RWPE2 (cell line): Measurements from ENCODE around the gene WDR47.

ENCODE experiments used
- ATAC-seq: fragments of 200-7000 bp; cut with Tn5 transposase; 3 replicates; pipeline ENCODE4 v1.9.1; 2021; ENCODE audit warnings: low read depth
- DNase-seq: peaks from one replicate; pipeline ENCODE4 v3.0.0-alpha.2; 2020; ENCODE audit warnings: low spot score
- H3K27ac ChIP-seq: fragments of 450-650 bp; 2 replicates; pipeline ENCODE4 v1.5.1; 2017; ENCODE audit warnings: mild to moderate bottlenecking; ENCODE audit not compliant: poor library complexity, severe bottlenecking
- H3K27me3 ChIP-seq: fragments of 250-450 bp; sonication (Bioruptor Pico); 2 replicates; pipeline ENCODE4 v1.5.1; 2021; ENCODE audit warnings: mild to moderate bottlenecking, moderate library complexity; ENCODE audit not compliant: insufficient read depth, poor library complexity, severe bottlenecking
- H3K36me3 ChIP-seq: fragments of 250-450 bp; sonication (Bioruptor Pico); 2 replicates; pipeline ENCODE4 v1.5.1; 2020; ENCODE audit warnings: low read depth, mild to moderate bottlenecking, moderate library complexity
- H3K4me1 ChIP-seq: fragments of 250-450 bp; sonication (Bioruptor Pico); 2 replicates; pipeline ENCODE4 v1.5.1; 2021; ENCODE audit warnings: mild to moderate bottlenecking, moderate library complexity; ENCODE audit not compliant: insufficient read depth, poor library complexity, severe bottlenecking
- H3K4me3 ChIP-seq: fragments of 250-450 bp; sonication (Bioruptor Pico); 2 replicates; pipeline ENCODE4 v1.5.1; 2021; ENCODE audit warnings: mild to moderate bottlenecking, moderate library complexity; ENCODE audit not compliant: severe bottlenecking
- H3K9me3 ChIP-seq: fragments of 250-450 bp; sonication (Bioruptor Pico); 2 replicates; pipeline ENCODE4 v1.5.1; 2021; ENCODE audit warnings: mild to moderate bottlenecking, moderate library complexity; ENCODE audit not compliant: severe bottlenecking
- TF ChIP-seq, protein P1 (sequence below): fragments of 450-650 bp; IDR thresholded peaks from one replicate; pipeline ENCODE4 v1.5.1; 2017; ENCODE audit warnings: mild to moderate bottlenecking, moderate library complexity; ENCODE audit not compliant: poor library complexity, severe bottlenecking

WDR47 gene

DNA sequence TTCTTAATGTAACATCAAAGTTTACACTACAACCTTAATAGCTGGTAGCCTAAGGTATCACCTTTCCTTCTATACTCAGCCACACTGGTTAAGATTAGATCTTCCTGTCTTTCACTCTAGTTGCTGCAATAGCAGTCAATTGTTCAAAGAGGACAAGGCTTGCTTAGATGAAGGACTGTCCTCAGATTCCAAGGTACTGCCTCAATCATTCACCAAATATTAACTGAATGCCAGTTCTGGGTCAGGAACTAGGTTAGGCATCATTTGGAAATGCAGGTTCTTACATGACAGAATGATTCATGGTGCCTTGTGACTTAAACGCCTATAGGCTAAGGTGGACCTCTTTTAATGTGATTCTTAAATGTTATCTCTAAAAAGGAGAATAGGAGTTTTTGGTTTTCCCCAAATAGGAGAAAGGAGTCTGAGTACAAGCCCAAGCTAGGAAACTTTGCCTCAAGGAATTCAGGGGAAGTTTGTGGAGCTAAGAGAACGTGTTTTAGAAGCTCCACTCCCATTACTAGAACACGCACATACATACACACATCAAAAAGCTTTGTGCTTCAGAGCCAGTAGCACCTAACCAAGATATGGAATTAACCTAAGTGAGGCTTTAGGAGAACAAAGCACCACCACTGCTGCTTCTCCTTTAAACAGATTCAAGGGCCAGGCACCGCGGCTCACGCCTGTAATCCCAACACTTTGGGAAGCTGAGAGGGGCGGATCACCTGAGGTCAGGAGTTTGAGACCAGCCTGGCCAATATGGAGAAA is 8.5 kb upstream of the WDR47 start:
- H3K27me3 ChIP-seq, result no peaks in the 10 kb centered on the region
- TF ChIP-seq, protein P1, sequence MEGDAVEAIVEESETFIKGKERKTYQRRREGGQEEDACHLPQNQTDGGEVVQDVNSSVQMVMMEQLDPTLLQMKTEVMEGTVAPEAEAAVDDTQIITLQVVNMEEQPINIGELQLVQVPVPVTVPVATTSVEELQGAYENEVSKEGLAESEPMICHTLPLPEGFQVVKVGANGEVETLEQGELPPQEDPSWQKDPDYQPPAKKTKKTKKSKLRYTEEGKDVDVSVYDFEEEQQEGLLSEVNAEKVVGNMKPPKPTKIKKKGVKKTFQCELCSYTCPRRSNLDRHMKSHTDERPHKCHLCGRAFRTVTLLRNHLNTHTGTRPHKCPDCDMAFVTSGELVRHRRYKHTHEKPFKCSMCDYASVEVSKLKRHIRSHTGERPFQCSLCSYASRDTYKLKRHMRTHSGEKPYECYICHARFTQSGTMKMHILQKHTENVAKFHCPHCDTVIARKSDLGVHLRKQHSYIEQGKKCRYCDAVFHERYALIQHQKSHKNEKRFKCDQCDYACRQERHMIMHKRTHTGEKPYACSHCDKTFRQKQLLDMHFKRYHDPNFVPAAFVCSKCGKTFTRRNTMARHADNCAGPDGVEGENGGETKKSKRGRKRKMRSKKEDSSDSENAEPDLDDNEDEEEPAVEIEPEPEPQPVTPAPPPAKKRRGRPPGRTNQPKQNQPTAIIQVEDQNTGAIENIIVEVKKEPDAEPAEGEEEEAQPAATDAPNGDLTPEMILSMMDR, result no peak
- ATAC-seq (peak; percentile 85), DNase-seq (no peak)
- H3K27ac ChIP-seq, result peak overlapping the region; percentile 41
- no peaks in the 10 kb centered on the region for H3K9me3 ChIP-seq
- H3K36me3 ChIP-seq, result no peaks in the 10 kb centered on the region
- H3K4me1 ChIP-seq, result peaks cover 14% of the 10 kb centered on the region
- no peak overlapping the region for H3K4me3 ChIP-seq

DNA sequence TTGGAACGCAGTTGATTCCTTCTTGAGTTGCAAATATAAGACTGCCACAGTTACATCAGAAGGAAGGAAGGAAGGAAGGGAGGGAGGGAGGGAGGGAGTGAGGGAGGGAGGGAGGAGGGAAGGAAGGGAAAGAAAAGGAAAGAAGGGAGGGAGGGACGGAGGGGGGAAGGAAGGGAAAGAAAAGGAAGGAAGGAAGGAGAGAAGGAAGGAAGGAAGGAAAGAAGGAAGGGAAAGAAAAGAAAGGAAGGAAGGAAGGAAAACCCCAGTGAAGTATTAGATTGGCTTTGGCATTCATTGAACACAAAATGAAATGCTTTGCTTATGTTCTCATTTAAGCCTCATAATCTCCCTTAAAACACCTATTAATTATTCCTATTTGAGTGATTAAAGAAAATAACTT is 6.4 kb upstream of the WDR47 start:
- DNase-seq (no peak), ATAC-seq (no peak)
- no peaks in the 10 kb centered on the region for H3K9me3 ChIP-seq
- no peak overlapping the region for H3K4me3 ChIP-seq
- no peak overlapping the region for H3K27ac ChIP-seq
- TF ChIP-seq, protein P1, result no peak
- no peaks in the 10 kb centered on the region for H3K27me3 ChIP-seq
- peaks cover 14% of the 10 kb centered on the region for H3K4me1 ChIP-seq
- no peaks in the 10 kb centered on the region for H3K36me3 ChIP-seq

DNA sequence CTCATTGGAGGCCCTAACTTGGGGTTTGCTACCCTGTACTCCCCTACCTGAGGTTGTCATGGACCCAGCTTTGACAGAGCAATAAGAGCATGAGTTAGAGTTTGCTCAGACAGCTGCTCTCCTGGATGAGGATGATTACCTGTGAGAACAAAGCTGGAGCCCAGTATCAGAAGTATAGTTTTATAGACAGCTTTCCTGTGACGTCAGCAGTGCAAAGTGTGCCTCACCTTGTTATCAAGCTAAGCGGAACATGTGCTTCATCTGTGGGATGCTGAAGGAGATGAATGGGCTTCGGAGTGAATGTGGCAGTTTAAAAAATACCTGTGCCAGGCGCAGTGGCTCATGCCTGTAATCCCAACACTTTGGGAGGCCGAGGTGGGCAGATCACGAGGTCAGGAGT is 5.4 kb upstream of the WDR47 start:
- TF ChIP-seq, protein P1, result no peak
- Histone ChIP-seq H3K27ac (no peak overlapping the region), H3K27me3 (no peaks in the 10 kb centered on the region), H3K9me3 (no peaks in the 10 kb centered on the region), H3K4me1 (peaks cover 14% of the 10 kb centered on the region), H3K36me3 (no peaks in the 10 kb centered on the region), H3K4me3 (no peak overlapping the region)
- ATAC-seq, result no peak
- DNase-seq, result no peak

DNA sequence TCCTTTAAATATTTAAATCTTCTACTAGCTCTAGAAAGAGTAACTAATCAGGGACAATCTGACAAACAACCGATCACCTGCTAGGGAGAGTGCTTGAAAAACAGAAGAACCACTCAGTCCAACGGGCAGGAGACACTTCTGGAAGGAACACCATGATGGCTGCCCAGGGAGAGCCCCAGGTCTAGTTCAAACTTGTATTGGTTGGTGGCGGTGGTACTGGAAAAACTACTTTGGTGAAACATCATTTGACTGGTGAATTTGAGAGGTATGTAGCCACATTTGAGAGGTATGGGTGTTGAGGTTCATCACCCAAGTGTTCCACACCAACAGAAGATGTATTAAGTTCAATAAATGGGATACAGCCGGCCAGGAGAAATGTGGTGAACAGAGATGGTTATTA is 4.8 kb upstream of the WDR47 start:
- H3K9me3 ChIP-seq, result no peaks in the 10 kb centered on the region
- no peak for ATAC-seq
- peaks cover 14% of the 10 kb centered on the region for H3K4me1 ChIP-seq
- no peak for DNase-seq
- H3K27me3 ChIP-seq, result no peaks in the 10 kb centered on the region
- H3K4me3 ChIP-seq, result no peak overlapping the region
- TF ChIP-seq, protein P1, result no peak
- no peak overlapping the region for H3K27ac ChIP-seq
- no peaks in the 10 kb centered on the region for H3K36me3 ChIP-seq

DNA sequence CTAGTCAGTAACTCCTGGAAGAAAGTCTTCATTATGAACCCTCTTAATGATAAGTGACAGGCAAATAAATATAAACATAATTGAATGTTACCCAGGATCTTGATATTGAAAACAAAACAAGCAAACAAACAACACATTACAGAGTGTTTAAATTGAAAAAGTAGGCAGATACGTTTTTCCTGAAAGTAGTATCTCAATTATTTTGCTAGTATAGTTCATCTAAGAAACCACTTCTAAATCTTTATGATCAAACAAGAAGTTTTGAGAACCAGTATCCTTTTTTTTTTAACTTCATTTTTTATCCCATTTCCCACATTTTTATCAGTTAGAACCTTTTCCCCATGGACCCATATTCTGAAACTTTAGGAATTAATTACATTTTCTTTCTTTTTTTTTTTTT is 3.7 kb upstream of the WDR47 start:
- H3K9me3 ChIP-seq, result no peaks in the 10 kb centered on the region
- H3K27me3 ChIP-seq, result no peaks in the 10 kb centered on the region
- no peaks in the 10 kb centered on the region for H3K36me3 ChIP-seq
- H3K27ac ChIP-seq, result no peak overlapping the region
- TF ChIP-seq, protein P1, result no peak
- no peak for ATAC-seq
- no peak overlapping the region for H3K4me3 ChIP-seq
- peaks cover 10% of the 10 kb centered on the region for H3K4me1 ChIP-seq
- DNase-seq, result no peak
